ENCODE measurements around the gene PDZRN4.

- TF ChIP-seq POLR2A (IDR thresholded peaks at IDR 0.05) (no peak), CTCF (IDR thresholded peaks at IDR 0.05) (no peak)
Observed at GRCh38 chr12:41452838-41453407, 264.8 kb downstream of the PDZRN4 start.

Data from suprapubic skin (tissue), 3 donors.